ENCODE results near the gene CHST15. TPM values are rescaled to one million over a fixed set of nuclear protein-coding genes. Genes with fewer than 3 reads are reported as not detected.
A peak's percentile ranks its signal among the peaks of the same experiment; 100 is the strongest.
"Not testable (repeated sequence)": the region's sequence is repeated elsewhere in the genome, so short reads cannot be mapped to it uniquely, and the experiment has no call there.

The CHST15 gene
- total and polyA plus RNA-seq, 3 donors from 2014 or later = 9.3 to 12.8 (median 11.5) TPM

- Histone ChIP-seq H3K27ac (no peak overlapping the region), H3K27me3 (no peaks in the 10 kb centered on the region), H3K36me3 (ENCODE audit: low read depth, missing control alignments) (no peaks in the 10 kb centered on the region), H3K9me3 (no peaks in the 10 kb centered on the region), H3K4me1 (peaks cover 5% of the 10 kb centered on the region), H3K4me3 (no peak overlapping the region)
- TF ChIP-seq POLR2A (IDR thresholded peaks at IDR 0.05) = no peak
- TF ChIP-seq, protein P1, sequence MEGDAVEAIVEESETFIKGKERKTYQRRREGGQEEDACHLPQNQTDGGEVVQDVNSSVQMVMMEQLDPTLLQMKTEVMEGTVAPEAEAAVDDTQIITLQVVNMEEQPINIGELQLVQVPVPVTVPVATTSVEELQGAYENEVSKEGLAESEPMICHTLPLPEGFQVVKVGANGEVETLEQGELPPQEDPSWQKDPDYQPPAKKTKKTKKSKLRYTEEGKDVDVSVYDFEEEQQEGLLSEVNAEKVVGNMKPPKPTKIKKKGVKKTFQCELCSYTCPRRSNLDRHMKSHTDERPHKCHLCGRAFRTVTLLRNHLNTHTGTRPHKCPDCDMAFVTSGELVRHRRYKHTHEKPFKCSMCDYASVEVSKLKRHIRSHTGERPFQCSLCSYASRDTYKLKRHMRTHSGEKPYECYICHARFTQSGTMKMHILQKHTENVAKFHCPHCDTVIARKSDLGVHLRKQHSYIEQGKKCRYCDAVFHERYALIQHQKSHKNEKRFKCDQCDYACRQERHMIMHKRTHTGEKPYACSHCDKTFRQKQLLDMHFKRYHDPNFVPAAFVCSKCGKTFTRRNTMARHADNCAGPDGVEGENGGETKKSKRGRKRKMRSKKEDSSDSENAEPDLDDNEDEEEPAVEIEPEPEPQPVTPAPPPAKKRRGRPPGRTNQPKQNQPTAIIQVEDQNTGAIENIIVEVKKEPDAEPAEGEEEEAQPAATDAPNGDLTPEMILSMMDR (IDR thresholded peaks at IDR 0.05) = no peak
- intact Hi-C loops (cut with DNase I; ENCODE audit: low total_unique reads) = no loop called here
- WGBS, 2 donors = 57 to 62% methylated on average over 6 of the region's 6 CpGs
- DNase-seq = no peak
Measured at GRCh38 chr10:124095096-124095495, 1.7 kb upstream of the CHST15 start.

- no peaks in the 10 kb centered on the region for H3K27me3 ChIP-seq
- H3K9me3 ChIP-seq = no peaks in the 10 kb centered on the region
- no peaks in the 10 kb centered on the region for H3K36me3 ChIP-seq (ENCODE audit: low read depth, missing control alignments)
- H3K4me1 ChIP-seq = peaks cover 5% of the 10 kb centered on the region
- H3K4me3 ChIP-seq = peak overlapping the region in 1 of 2 donors; percentile 59
- DNase-seq = peak; percentile 26
- H3K27ac ChIP-seq = peak overlapping the region in 1 of 2 donors; percentile 90
- 21 to 22% methylated on average over 7 to 11 of the region's 11 CpGs for WGBS, 2 donors
- intact Hi-C loops (cut with DNase I; ENCODE audit: low total_unique reads) = no loop called here
- TF ChIP-seq POLR2A (IDR thresholded peaks at IDR 0.05) = no peak
- TF ChIP-seq, protein P1 (IDR thresholded peaks at IDR 0.05) = no peak
Measured at GRCh38 chr10:124094419-124094785, 1.0 kb upstream of the CHST15 start.

- intact Hi-C loops (cut with DNase I; ENCODE audit: low total_unique reads); H3K36me3 ChIP-seq (ENCODE audit: low read depth, missing control alignments); H3K27me3 ChIP-seq; H3K9me3 ChIP-seq; H3K4me1 ChIP-seq: not testable (repeated sequence)
- Histone ChIP-seq H3K27ac (peak overlapping the region; percentile 15 to 90), H3K4me3 (peak overlapping the region; percentile 59 to 64)
- DNase-seq = peak; percentile 60
- WGBS, 2 donors = 1 to 3% methylated on average over 18 to 36 of the region's 39 CpGs
Measured at GRCh38 chr10:124093774-124094418, 498 bp upstream of the CHST15 start.

DNA sequence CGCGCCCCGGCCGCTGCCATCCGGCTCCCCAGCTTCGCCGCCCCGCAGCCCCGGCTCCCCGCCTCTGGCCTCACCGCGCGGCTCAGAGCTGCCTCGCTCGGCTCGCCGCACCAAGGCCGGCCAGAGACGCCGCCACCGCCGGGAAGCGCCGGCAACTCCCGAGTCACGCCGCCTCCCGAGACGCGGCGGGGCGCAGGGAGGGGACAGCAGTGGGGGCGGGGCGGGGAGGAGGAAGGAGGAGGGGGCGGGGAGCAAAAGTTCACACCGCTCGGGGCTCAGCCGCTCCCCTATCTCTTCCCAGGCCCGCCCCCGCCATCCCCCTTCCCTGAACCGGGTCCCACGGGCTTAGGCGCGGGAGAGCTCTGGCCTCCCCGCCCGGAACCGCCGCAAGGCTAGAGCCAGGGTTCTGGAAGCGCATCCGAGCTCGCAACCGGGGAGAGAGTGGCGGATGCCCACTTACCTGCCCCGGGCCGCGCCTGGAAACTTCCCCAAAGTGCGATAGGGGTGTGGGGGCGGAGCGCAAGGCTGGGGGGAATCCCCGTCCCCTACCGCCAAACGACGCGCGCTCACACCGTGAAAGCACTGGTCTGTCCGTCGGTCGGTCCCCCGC lies 1.0 kb downstream of the CHST15 start:
- peaks cover 5% of the 10 kb centered on the region for H3K4me1 ChIP-seq
- H3K27ac ChIP-seq = peak overlapping the region; percentile 83 to 90
- WGBS, 2 donors = 0 to 1% methylated on average over 10 to 43 of the region's 70 CpGs
- H3K9me3 ChIP-seq = no peaks in the 10 kb centered on the region
- H3K4me3 ChIP-seq = peak overlapping the region; percentile 59 to 64
- TF ChIP-seq POLR2A (IDR thresholded peaks at IDR 0.05) = no peak
- DNase-seq = peak; percentile 52
- intact Hi-C loops (cut with DNase I; ENCODE audit: low total_unique reads) = no loop called here
- H3K36me3 ChIP-seq (ENCODE audit: low read depth, missing control alignments) = no peaks in the 10 kb centered on the region
- H3K27me3 ChIP-seq = no peaks in the 10 kb centered on the region

- Histone ChIP-seq H3K27me3 (no peaks in the 10 kb centered on the region), H3K27ac (peak overlapping the region; percentile 11 to 90), H3K4me1 (peaks cover 5% of the 10 kb centered on the region), H3K4me3 (peak overlapping the region; percentile 59 to 64), H3K9me3 (no peaks in the 10 kb centered on the region), H3K36me3 (ENCODE audit: low read depth, missing control alignments) (no peaks in the 10 kb centered on the region)
- 13 to 23% methylated on average over 27 to 55 of the region's 55 CpGs for WGBS, 2 donors
- peak; percentile 31 for DNase-seq
- TF ChIP-seq POLR2A (IDR thresholded peaks at IDR 0.05) = no peak
- TF ChIP-seq, protein P1 (IDR thresholded peaks at IDR 0.05) = no peak
- intact Hi-C loops (cut with DNase I; ENCODE audit: low total_unique reads) = no loop called here
Measured at GRCh38 chr10:124091646-124092249, 1.6 kb downstream of the CHST15 start.
